Measurements from ENCODE around the gene OPRD1.
"Not testable (repeated sequence)": the region's sequence is repeated elsewhere in the genome, so short reads cannot be mapped to it uniquely, and the experiment has no call there.

The OPRD1 gene

DNA sequence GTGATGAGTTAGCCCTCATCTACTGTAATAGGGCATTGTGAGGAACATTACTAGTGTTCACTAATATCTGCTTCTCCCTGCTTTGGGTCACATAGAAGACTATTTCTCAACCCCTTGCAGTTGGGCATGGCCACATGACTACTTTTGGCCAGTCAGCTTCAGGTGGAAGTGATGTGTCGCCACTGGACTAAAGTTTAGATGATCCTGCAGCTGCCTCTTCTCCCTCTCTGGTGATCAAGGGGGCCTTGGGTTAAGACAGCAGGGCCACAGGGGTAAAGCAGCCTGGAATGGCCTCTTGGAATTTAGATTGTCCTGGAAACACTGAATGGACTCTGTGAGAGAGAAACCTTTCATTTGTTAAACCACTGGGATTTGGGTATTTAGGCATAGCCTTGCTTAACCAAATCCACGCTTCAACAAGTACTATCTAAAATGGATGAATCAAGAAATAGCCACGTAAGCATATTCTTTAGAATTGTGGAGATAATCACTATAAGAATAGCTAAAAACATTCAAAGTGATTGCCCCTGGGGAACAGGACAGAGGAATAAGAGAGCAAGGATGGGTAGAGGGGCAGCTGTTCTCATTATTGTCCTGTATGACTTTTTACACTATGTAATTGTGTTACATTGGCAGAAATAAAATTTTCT is 41.2 kb downstream of the OPRD1 start:
- Mint-ChIP-seq H3K27me3 (peaks cover 11% of the 10 kb centered on the region), H3K4me3 (no peak overlapping the region), H3K36me3 (ENCODE audit: low read depth) (no peaks in the 10 kb centered on the region), H3K27ac (no peak overlapping the region), H3K4me1 (ENCODE audit: low read depth) (no peaks in the 10 kb centered on the region), H3K9me3 (no peaks in the 10 kb centered on the region)

DNA sequence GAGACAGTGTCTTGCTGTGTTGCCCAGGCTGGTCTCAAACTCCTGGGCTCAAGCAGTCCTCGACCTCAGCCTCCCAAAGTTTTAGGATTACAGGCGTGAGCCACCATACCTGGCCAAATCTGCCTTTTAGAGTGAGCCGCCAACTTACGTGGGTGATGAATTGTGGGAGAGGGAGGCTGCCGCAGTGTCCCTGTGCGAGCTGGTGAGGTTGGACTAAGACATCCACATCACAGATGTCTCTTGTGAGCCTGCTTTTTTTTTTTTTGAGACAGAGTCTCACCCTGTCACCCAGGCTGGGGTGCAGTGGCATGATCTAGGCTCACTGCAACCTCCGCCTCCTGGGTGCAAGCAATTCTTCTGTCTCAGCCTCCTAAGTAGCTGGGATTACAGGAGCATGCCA is 42.4 kb downstream of the OPRD1 start:
- H3K4me1 Mint-ChIP-seq (ENCODE audit: low read depth); H3K9me3 Mint-ChIP-seq; H3K4me3 Mint-ChIP-seq; H3K27ac Mint-ChIP-seq; H3K36me3 Mint-ChIP-seq (ENCODE audit: low read depth): not testable (repeated sequence)
- peaks cover 11% of the 10 kb centered on the region for H3K27me3 Mint-ChIP-seq

DNA sequence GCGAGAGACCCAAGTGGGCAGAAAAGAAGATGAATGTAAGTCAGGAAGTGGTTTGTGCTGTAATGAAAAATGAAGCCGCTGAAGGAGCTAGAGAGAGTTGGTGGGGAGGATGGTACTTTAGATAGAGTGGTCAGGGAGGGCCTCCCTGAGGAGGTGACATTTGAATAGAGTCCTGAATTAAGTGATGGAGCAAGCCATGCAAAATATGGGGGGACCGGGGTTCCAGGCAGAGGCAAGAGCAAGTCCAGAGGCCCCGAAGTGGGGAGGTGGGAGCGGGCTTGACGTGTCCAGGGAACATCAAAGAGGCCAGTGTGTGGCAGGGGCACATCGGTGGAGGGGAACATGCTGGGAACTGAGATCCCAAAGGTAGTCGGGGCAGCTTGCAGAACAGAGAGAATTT is 43.1 kb downstream of the OPRD1 start:
- no peaks in the 10 kb centered on the region for H3K36me3 Mint-ChIP-seq (ENCODE audit: low read depth)
- peaks cover 11% of the 10 kb centered on the region for H3K27me3 Mint-ChIP-seq
- H3K4me1 Mint-ChIP-seq (ENCODE audit: low read depth): no peaks in the 10 kb centered on the region
- no peak overlapping the region for H3K27ac Mint-ChIP-seq
- no peaks in the 10 kb centered on the region for H3K9me3 Mint-ChIP-seq
- H3K4me3 Mint-ChIP-seq: no peak overlapping the region

DNA sequence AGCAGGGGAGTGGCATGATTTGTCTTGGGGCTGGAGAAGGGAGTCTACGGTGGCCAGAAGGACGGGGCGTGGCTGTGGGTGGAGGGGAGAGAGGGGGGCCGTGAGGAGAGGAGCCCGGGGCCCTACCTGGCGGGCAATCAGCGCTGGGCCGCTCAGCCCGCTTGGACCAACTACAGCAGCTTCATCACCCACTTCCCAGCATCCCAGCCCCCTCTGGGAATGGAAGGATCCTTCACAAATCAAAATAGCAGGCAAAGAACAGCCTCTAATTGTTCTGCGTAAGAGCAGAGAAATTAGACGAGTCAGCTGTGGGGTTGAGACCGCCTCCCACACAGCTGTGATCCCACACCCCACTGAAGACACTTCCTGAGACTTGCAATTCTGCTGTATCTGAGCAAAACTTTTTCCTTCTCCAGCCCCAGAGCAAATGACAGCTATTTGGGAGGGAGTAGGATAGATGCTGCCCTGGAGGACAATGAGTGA is 43.5 kb downstream of the OPRD1 start:
- Mint-ChIP-seq H3K36me3 (ENCODE audit: low read depth) (no peaks in the 10 kb centered on the region), H3K4me1 (ENCODE audit: low read depth) (no peaks in the 10 kb centered on the region), H3K27ac (no peak overlapping the region)

DNA sequence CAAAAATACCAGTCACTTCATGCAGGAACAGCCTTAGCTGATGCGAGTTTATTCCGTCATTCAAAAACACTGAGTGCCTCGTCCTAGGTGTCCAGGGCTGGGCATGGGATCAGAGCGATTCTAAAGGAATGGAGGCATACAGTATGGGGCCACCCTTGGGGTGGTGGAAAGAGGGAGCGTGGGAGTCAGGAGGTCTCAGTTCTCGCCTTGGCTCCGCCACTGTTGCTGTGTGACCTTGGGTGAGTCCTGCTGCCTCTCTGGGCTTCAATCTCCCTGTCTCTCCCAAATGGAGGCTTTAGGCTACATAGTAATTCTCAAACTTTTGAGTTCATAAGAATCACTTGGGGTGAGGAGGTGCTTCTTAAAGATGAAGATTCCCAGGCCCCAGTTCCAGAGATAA is 44.0 kb downstream of the OPRD1 start:
- H3K27me3 Mint-ChIP-seq: peaks cover 11% of the 10 kb centered on the region
- no peak overlapping the region for H3K27ac Mint-ChIP-seq
- no peaks in the 10 kb centered on the region for H3K36me3 Mint-ChIP-seq (ENCODE audit: low read depth)
- H3K9me3 Mint-ChIP-seq: no peaks in the 10 kb centered on the region
- H3K4me1 Mint-ChIP-seq (ENCODE audit: low read depth): no peaks in the 10 kb centered on the region
- no peak overlapping the region for H3K4me3 Mint-ChIP-seq

More for the DNA sequence above, 43.5 kb downstream of the OPRD1 start:
- peaks cover 11% of the 10 kb centered on the region for H3K27me3 Mint-ChIP-seq
- H3K9me3 Mint-ChIP-seq: no peaks in the 10 kb centered on the region
- no peak overlapping the region for H3K4me3 Mint-ChIP-seq

DNA sequence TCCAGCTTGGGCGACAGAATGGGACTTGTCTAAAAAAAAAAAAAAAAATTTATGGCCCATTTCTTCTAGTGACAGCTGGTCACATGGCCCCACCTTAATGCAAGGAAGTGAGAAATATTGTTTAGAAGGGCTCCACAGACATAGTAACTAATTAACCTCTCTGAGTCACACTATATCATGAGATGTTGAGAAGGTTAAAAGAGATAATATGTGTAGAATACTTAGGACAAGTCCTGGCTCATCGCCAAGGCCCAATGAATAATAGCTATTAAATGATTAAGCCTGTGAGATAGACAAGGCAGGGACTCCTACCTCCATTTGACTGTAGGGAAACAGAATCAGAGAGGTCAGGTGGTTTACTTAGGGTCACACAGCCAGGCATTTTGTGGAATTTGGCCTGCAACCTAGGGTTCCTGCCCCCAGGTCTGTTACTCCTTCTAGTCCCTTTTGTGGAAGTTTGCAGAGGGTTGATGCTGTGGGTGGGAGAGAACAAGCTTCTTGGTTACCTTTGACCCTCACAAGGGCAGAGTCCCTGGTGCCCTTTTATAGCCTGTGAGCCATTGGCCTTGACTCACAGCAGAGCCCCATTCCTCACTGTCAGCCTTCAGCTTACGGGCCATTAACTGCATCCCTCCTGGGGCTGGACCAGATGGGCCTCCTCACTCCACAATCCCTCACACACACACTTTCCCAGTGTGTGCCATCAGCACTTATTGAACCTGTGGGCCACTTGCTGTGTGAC is 48.5 kb downstream of the OPRD1 start:
- Mint-ChIP-seq H3K36me3 (ENCODE audit: low read depth) (no peaks in the 10 kb centered on the region), H3K4me3 (no peak overlapping the region), H3K27me3 (peaks cover 3% of the 10 kb centered on the region), H3K27ac (no peak overlapping the region), H3K4me1 (ENCODE audit: low read depth) (no peaks in the 10 kb centered on the region), H3K9me3 (no peaks in the 10 kb centered on the region)

DNA sequence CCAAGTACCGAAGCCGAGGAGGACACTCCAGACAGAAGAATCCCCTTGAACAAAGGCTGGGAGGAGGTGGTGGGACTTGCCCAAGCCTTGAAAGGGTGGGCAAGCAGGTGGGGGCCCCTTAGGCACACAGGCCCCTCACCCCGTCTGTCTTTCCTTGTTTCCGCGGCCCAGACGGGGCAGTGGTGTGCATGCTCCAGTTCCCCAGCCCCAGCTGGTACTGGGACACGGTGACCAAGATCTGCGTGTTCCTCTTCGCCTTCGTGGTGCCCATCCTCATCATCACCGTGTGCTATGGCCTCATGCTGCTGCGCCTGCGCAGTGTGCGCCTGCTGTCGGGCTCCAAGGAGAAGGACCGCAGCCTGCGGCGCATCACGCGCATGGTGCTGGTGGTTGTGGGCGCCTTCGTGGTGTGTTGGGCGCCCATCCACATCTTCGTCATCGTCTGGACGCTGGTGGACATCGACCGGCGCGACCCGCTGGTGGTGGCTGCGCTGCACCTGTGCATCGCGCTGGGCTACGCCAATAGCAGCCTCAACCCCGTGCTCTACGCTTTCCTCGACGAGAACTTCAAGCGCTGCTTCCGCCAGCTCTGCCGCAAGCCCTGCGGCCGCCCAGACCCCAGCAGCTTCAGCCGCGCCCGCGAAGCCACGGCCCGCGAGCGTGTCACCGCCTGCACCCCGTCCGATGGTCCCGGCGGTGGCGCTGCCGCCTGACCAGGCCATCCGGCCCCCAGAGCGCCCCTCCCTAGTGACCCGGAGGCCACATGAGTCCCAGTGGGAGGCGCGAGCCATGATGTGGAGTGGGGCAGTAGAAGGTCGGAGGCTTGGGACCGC is 50.8 kb downstream of the OPRD1 start:
- Mint-ChIP-seq H3K9me3 (no peaks in the 10 kb centered on the region), H3K27ac (no peak overlapping the region), H3K36me3 (ENCODE audit: low read depth) (no peaks in the 10 kb centered on the region), H3K4me3 (no peak overlapping the region), H3K4me1 (ENCODE audit: low read depth) (no peaks in the 10 kb centered on the region), H3K27me3 (no peaks in the 10 kb centered on the region)

DNA sequence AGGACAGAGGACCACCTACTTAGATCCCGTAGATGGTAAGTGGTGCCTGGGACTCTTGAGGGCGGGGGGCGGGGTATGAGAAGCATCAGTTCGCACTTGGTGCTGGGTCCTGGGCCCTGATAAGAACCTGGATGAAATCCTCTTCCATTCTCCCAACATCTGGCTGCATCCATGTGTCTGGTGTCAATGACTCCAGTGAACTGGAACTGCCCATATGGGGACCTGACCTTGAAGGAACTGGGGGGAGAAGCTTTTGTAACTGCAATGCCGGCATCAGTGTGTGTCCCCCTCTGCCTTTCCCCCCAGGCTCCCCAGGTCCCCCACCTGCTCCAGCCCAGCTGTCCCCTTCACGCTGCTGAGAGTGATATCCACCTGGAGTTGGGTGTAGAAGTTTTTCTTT is 52.7 kb downstream of the OPRD1 start:
- H3K4me3 Mint-ChIP-seq: no peak overlapping the region
- H3K27ac Mint-ChIP-seq: no peak overlapping the region
- no peaks in the 10 kb centered on the region for H3K36me3 Mint-ChIP-seq (ENCODE audit: low read depth)
- H3K27me3 Mint-ChIP-seq: peaks cover under 1% of the 10 kb centered on the region
- no peaks in the 10 kb centered on the region for H3K4me1 Mint-ChIP-seq (ENCODE audit: low read depth)
- no peaks in the 10 kb centered on the region for H3K9me3 Mint-ChIP-seq

DNA sequence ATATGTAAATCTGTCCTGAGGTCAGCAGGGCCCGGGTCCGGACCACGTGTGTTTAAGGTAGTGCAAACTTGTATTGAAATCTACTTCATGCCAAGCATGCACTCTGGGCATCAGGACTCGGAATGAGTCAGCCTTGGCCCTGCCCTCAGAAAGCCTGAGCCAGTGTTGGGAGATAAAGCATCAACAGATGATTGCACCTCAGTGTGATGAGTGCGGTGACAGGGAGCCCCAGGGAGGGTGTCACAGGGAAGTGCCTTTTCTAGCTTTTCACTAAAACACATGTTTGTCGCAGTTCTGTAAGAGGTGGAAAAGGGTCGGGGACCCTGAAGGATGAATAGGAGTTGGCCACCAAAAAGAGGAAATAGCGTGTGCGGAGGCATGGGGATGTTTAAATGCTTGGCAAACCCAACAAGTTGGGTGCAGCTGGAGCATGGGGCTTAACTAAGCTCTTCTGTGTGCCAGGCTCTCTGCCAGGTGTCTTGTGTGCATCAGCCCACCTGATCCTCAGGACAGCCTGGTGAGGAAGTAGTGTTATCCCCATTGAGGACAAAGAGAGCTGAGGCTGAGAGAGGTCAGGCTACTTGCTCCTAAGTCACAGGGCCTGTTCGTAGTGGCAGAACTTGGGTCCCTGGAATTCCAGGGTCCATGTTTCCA is 54.2 kb downstream of the OPRD1 start:
- Mint-ChIP-seq H3K27me3 (peaks cover 3% of the 10 kb centered on the region), H3K9me3 (no peaks in the 10 kb centered on the region), H3K36me3 (ENCODE audit: low read depth) (no peaks in the 10 kb centered on the region), H3K27ac (no peak overlapping the region), H3K4me1 (ENCODE audit: low read depth) (no peaks in the 10 kb centered on the region), H3K4me3 (no peak overlapping the region)

DNA sequence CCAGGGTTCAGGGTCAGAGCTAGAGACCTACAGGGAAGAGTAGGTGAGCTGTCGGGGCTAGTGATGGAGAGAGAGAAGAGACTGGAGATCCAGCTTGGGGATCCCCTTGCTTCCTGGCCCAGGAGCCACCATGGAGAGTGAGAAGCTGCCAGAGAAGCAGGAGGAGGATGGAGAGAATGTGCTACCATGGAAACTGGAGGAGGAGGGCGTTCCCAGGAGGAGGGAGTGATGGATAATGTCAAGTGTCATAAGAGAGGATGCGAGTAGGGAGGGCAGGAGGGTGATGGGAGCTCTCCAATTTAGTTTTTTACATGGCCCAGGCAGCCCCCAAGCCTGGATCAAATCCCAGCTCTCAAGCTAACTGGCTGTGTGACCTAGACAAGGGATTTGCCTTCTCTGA is 55.9 kb downstream of the OPRD1 start:
- H3K9me3 Mint-ChIP-seq: no peaks in the 10 kb centered on the region
- no peaks in the 10 kb centered on the region for H3K4me1 Mint-ChIP-seq (ENCODE audit: low read depth)
- H3K36me3 Mint-ChIP-seq (ENCODE audit: low read depth): no peaks in the 10 kb centered on the region
- H3K27ac Mint-ChIP-seq: no peak overlapping the region
- H3K4me3 Mint-ChIP-seq: no peak overlapping the region
- peaks cover 3% of the 10 kb centered on the region for H3K27me3 Mint-ChIP-seq

DNA sequence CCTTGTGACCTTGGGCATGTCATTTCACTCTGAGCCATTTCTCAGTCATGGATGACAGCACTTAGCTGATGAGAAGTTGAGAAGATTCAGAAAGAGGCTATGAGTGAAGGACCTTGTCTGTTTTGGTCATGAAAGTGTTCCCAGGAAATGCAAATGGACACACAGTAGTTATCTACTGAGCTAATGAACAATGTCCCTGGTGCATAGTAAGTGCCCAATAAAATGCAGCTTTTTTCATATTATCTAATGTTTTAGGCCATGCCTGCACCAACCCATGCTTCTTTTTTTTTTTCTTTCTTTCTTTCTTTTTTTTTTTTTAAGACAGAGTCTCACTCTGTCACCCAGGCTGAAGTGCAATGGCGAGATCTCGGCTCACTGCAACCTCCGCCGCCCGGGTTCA is 58.0 kb downstream of the OPRD1 start:
- Mint-ChIP-seq H3K36me3 (ENCODE audit: low read depth) (no peaks in the 10 kb centered on the region), H3K9me3 (no peaks in the 10 kb centered on the region), H3K4me1 (ENCODE audit: low read depth) (no peaks in the 10 kb centered on the region), H3K4me3 (no peak overlapping the region), H3K27ac (no peak overlapping the region), H3K27me3 (peaks cover 3% of the 10 kb centered on the region)

DNA sequence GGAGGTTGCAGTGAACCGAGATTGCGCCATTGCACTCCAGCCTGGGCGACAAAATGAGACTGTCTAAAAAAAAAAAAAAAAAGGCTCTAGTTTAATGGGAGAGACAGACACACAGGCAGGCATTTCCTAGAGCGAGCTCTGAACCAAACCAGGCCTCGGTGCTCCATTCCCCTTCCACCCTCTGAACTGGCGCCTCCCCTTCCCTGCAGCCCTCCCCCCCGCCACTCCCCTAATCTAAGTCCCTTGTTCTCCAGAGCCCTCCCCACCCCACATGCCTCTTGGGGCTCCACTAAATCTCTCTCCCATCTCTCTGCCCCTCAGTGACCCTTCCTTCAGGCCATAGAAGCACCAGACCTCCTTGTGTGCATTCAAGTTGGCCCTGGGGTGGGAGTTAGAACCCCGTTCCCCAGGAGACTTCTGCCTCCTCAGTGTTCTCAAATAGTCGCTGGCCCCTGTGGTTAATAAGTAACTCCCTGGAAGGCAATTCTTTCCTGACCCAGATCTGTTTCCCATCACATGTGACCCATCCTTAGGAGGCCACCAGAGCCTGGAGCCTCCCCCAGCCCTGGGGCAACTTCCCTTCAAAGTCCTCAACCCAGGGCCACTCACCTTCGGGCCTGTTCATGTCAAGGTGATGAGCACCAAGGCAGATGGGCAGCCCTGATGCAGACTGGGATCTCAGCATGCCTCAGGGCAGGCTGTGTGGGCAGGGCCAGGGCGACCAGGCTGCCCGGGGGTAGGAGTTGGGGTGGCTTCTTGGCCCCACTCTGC is 59.8 kb downstream of the OPRD1 start:
- no peaks in the 10 kb centered on the region for H3K36me3 Mint-ChIP-seq (ENCODE audit: low read depth)
- no peaks in the 10 kb centered on the region for H3K4me1 Mint-ChIP-seq (ENCODE audit: low read depth)

DNA sequence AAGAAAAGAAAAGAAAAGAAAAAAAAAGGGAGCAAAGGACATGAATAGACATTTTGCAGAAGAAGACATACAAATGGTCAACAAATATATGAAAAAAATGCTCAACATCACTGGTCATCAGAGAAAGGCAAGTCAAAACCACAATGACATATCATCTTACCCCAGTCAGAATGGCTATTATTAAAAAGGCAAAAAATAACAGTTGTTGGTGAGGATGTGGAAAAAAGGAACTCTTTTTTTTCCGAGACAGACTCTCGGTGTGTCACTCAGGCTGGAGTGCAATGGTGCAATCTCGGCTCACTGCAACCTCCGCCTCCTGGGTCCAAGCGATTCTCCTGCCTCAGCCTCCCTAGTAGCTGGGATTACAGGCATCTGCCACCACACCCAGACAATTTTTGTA is 63.2 kb downstream of the OPRD1 start:
- H3K27me3 Mint-ChIP-seq: not testable (repeated sequence)

More for the DNA sequence above, 59.8 kb downstream of the OPRD1 start:
- Mint-ChIP-seq H3K27ac (no peak overlapping the region), H3K9me3 (no peaks in the 10 kb centered on the region), H3K4me3 (no peak overlapping the region), H3K27me3 (peaks cover 6% of the 10 kb centered on the region)

DNA sequence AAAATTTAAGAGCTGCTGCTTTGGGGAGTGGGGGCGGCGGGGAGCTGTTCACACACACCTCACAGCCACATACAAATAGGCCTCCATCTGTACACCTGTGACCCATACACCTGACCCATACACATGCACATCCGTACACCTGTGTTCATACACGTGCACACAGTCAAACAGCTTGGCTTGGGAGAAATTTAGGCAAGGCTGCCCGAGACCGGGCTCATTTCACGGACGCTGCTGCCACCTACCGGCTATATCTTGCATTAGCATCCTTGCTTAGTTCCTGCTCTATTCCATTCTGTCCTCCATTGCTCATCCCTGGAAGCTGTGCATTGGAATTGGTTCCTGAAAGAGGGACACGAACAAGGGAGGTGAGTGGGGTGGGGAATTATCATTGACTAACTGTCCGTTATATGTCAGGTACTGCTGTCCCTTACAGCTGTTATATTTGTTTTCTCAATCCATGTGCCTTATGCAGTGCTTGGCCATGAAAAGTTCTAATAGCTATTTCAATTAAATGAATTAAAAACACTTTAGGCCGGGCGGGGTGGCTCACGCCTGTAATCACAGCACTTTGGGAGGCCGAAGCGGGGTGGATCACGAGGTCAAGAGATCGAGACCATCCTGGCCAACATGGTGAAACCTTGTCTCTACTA is 65.3 kb downstream of the OPRD1 start:
- Mint-ChIP-seq H3K4me3 (no peak overlapping the region), H3K4me1 (ENCODE audit: low read depth) (peaks cover 7% of the 10 kb centered on the region), H3K27ac (no peak overlapping the region), H3K9me3 (no peaks in the 10 kb centered on the region), H3K27me3 (peaks cover 3% of the 10 kb centered on the region), H3K36me3 (ENCODE audit: low read depth) (no peaks in the 10 kb centered on the region)

More for the DNA sequence above, 63.2 kb downstream of the OPRD1 start:
- H3K4me3 Mint-ChIP-seq; H3K4me1 Mint-ChIP-seq (ENCODE audit: low read depth); H3K36me3 Mint-ChIP-seq (ENCODE audit: low read depth); H3K27ac Mint-ChIP-seq; H3K9me3 Mint-ChIP-seq: not testable (repeated sequence)

Measured in stimulated activated naive CD8-positive, alpha-beta T cell treated with anti-CD3 and anti-CD28 coated beads, Interleukin-15, Interleukin-2, amounts not matched to agents 100 ng/mL and 50 ng/mL, for 24 hours (primary cell).